ENCODE measurements around the gene CAMKV. TPM values are rescaled to one million over a fixed set of nuclear protein-coding genes. Genes with fewer than 3 reads are reported as not detected.

CAMKV gene
- total RNA-seq, 3 donors from 2014 or later (not counting 1 experiment from before 2014, with no cell fraction given), result not detected

- Mint-ChIP-seq H3K36me3 (no peaks in the 10 kb centered on the region), H3K9me3 (no peaks in the 10 kb centered on the region), H3K4me3 (no peak overlapping the region), H3K27me3 (ENCODE audit: low read depth in 2 of 2) (no peaks in the 10 kb centered on the region), H3K27ac (no peak overlapping the region), H3K4me1 (peaks cover 3 to 8% of the 10 kb centered on the region in 2 donors)
- Histone ChIP-seq H3K9me3 (ENCODE audit: control insufficient read depth, insufficient read depth, low read length) (no peaks in the 10 kb centered on the region), H3K27me3 (ENCODE audit: control insufficient read depth, insufficient read depth, low read length) (no peaks in the 10 kb centered on the region), H3K4me3 (ENCODE audit: low read length) (no peak overlapping the region), H3K4me1 (ENCODE audit: control insufficient read depth, insufficient read depth, low read length) (peaks cover 11% of the 10 kb centered on the region), H3K36me3 (ENCODE audit: control insufficient read depth, insufficient read depth, low read length) (no peaks in the 10 kb centered on the region), H3K27ac (ENCODE audit: low read length) (no peak overlapping the region)
- TF ChIP-seq CTCF (IDR thresholded peaks at IDR 0.05), result no peak
- intact Hi-C loops (cut with micrococcal nuclease), result no loop called here
- no peak for DNase-seq
- WGBS (ENCODE audit: insufficient coverage), result 88% methylated on average over 6 of the region's 6 CpGs
- no peak for ATAC-seq
These were observed 29.3 kb upstream of the CAMKV start for GRCh38 chr3:49898991-49899390.

- TF ChIP-seq CTCF (IDR thresholded peaks at IDR 0.05), result no peak
- no peaks in the 10 kb centered on the region for H3K27me3 ChIP-seq (ENCODE audit: control insufficient read depth, insufficient read depth, low read length)
- no peaks in the 10 kb centered on the region for H3K4me1 ChIP-seq (ENCODE audit: control insufficient read depth, insufficient read depth, low read length)
- Mint-ChIP-seq H3K36me3 (no peaks in the 10 kb centered on the region), H3K27ac (no peak overlapping the region), H3K4me3 (no peak overlapping the region), H3K4me1 (no peaks in the 10 kb centered on the region), H3K27me3 (ENCODE audit: low read depth in 2 of 2) (no peaks in the 10 kb centered on the region), H3K9me3 (no peaks in the 10 kb centered on the region)
- 96% methylated on average over 4 of the region's 5 CpGs for WGBS (ENCODE audit: insufficient coverage)
- no peak overlapping the region for H3K27ac ChIP-seq (ENCODE audit: low read length)
- DNase-seq (no peak), ATAC-seq (no peak)
- intact Hi-C loops (cut with micrococcal nuclease), result no loop called here
- H3K4me3 ChIP-seq (ENCODE audit: low read length), result no peak overlapping the region
- H3K9me3 ChIP-seq (ENCODE audit: control insufficient read depth, insufficient read depth, low read length), result no peaks in the 10 kb centered on the region
- no peaks in the 10 kb centered on the region for H3K36me3 ChIP-seq (ENCODE audit: control insufficient read depth, insufficient read depth, low read length)
These were observed 26.6 kb upstream of the CAMKV start for GRCh38 chr3:49896345-49896744.

GRCh38 chr3:49895791-49896190, 26.1 kb upstream of the CAMKV start:
- Histone ChIP-seq H3K4me1 (ENCODE audit: control insufficient read depth, insufficient read depth, low read length) (no peaks in the 10 kb centered on the region), H3K4me3 (ENCODE audit: low read length) (no peak overlapping the region), H3K9me3 (ENCODE audit: control insufficient read depth, insufficient read depth, low read length) (no peaks in the 10 kb centered on the region), H3K27me3 (ENCODE audit: control insufficient read depth, insufficient read depth, low read length) (no peaks in the 10 kb centered on the region), H3K27ac (ENCODE audit: low read length) (no peak overlapping the region), H3K36me3 (ENCODE audit: control insufficient read depth, insufficient read depth, low read length) (no peaks in the 10 kb centered on the region)
- TF ChIP-seq CTCF (IDR thresholded peaks at IDR 0.05), result no peak
- H3K9me3 Mint-ChIP-seq, result no peaks in the 10 kb centered on the region
- no peak for DNase-seq
- no peak for ATAC-seq
- intact Hi-C loops (cut with micrococcal nuclease), result no loop called here
- no peak overlapping the region for H3K27ac Mint-ChIP-seq
- H3K27me3 Mint-ChIP-seq (ENCODE audit: low read depth in 2 of 2), result no peaks in the 10 kb centered on the region
- no peak overlapping the region for H3K4me3 Mint-ChIP-seq
- no peaks in the 10 kb centered on the region for H3K4me1 Mint-ChIP-seq
- 94% methylated on average over 9 of the region's 9 CpGs for WGBS (ENCODE audit: insufficient coverage)
- H3K36me3 Mint-ChIP-seq, result no peaks in the 10 kb centered on the region

GRCh38 chr3:49889296-49889695, 19.6 kb upstream of the CAMKV start:
- Histone ChIP-seq H3K9me3 (ENCODE audit: control insufficient read depth, insufficient read depth, low read length) (no peaks in the 10 kb centered on the region), H3K4me3 (ENCODE audit: low read length) (no peak overlapping the region), H3K4me1 (ENCODE audit: control insufficient read depth, insufficient read depth, low read length) (no peaks in the 10 kb centered on the region), H3K27me3 (ENCODE audit: control insufficient read depth, insufficient read depth, low read length) (no peaks in the 10 kb centered on the region), H3K27ac (ENCODE audit: low read length) (no peak overlapping the region), H3K36me3 (ENCODE audit: control insufficient read depth, insufficient read depth, low read length) (no peaks in the 10 kb centered on the region)
- Mint-ChIP-seq H3K27me3 (ENCODE audit: low read depth in 2 of 2) (no peaks in the 10 kb centered on the region), H3K36me3 (no peaks in the 10 kb centered on the region), H3K9me3 (no peaks in the 10 kb centered on the region), H3K4me3 (no peak overlapping the region), H3K4me1 (peaks cover 0 to 6% of the 10 kb centered on the region in 2 donors), H3K27ac (no peak overlapping the region)
- DNase-seq (no peak), ATAC-seq (no peak)
- intact Hi-C loops (cut with micrococcal nuclease), result no loop called here
- 89% methylated on average over 10 of the region's 10 CpGs for WGBS (ENCODE audit: insufficient coverage)
- TF ChIP-seq CTCF (IDR thresholded peaks at IDR 0.05), result no peak

Measured in natural killer cell (primary cell).